ENCODE results near the gene GNG14. TPM values are rescaled to one million over a fixed set of nuclear protein-coding genes. Genes with fewer than 3 reads are reported as not detected.
A peak's percentile ranks its signal among the peaks of the same experiment; 100 is the strongest.

GNG14 gene
- total and polyA plus RNA-seq, 2 of the 13 experiments (the other 11 are each of a cell fraction or from before 2014, with no cell fraction given), result not detected

GRCh38 chr19:12696366-12697335, 8.9 kb downstream of the GNG14 start, which contains the start of gene FBXW9 (continued):
- TF ChIP-seq YEATS4 (CRISPR knock-in tag; IDR thresholded peaks at IDR 0.05; ENCODE audit: borderline replicate concordance), result peak; percentile 65; the same call in 1 of the 2 replicates
- no peak for TF ChIP-seq ZNF660 (CRISPR knock-in tag; IDR thresholded peaks at IDR 0.05; ENCODE audit: borderline replicate concordance, low read depth)
- no peak for TF ChIP-seq ZNF816 (CRISPR knock-in tag; IDR thresholded peaks at IDR 0.05; ENCODE audit: borderline replicate concordance)
- TF ChIP-seq, protein P1, sequence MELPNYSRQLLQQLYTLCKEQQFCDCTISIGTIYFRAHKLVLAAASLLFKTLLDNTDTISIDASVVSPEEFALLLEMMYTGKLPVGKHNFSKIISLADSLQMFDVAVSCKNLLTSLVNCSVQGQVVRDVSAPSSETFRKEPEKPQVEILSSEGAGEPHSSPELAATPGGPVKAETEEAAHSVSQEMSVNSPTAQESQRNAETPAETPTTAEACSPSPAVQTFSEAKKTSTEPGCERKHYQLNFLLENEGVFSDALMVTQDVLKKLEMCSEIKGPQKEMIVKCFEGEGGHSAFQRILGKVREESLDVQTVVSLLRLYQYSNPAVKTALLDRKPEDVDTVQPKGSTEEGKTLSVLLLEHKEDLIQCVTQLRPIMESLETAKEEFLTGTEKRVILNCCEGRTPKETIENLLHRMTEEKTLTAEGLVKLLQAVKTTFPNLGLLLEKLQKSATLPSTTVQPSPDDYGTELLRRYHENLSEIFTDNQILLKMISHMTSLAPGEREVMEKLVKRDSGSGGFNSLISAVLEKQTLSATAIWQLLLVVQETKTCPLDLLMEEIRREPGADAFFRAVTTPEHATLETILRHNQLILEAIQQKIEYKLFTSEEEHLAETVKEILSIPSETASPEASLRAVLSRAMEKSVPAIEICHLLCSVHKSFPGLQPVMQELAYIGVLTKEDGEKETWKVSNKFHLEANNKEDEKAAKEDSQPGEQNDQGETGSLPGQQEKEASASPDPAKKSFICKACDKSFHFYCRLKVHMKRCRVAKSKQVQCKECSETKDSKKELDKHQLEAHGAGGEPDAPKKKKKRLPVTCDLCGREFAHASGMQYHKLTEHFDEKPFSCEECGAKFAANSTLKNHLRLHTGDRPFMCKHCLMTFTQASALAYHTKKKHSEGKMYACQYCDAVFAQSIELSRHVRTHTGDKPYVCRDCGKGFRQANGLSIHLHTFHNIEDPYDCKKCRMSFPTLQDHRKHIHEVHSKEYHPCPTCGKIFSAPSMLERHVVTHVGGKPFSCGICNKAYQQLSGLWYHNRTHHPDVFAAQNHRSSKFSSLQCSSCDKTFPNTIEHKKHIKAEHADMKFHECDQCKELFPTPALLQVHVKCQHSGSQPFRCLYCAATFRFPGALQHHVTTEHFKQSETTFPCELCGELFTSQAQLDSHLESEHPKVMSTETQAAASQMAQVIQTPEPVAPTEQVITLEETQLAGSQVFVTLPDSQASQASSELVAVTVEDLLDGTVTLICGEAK (IDR thresholded peaks at IDR 0.05), result peak; percentile 90
- TF ChIP-seq, protein P1 (CRISPR knock-in tag; IDR thresholded peaks at IDR 0.05), result peak; percentile 84
- no peak for TF ChIP-seq EP300 (IDR thresholded peaks at IDR 0.05; ENCODE audit: low read depth in 2 of 2, low read length in 2 of 2)
- TF ChIP-seq EP300 (CRISPR knock-in tag; IDR thresholded peaks at IDR 0.05; ENCODE audit: borderline replicate concordance), result no peak
- TF ChIP-seq MXD3 (CRISPR knock-in tag; IDR thresholded peaks at IDR 0.05), result no peak; the same call in 1 of the 2 replicates
- TF ChIP-seq HOXA5 (CRISPR knock-in tag; IDR thresholded peaks at IDR 0.05), result 0 out of 2 replicates have a peak, but pooled peaks have one; percentile 46
- no peak for TF ChIP-seq RARG (CRISPR knock-in tag; IDR thresholded peaks at IDR 0.05; ENCODE audit: low read depth)
- peak; percentile 97 for TF ChIP-seq POLR2G (IDR thresholded peaks at IDR 0.05; ENCODE audit: low read depth, low read length)
- no peak for TF ChIP-seq ZNF878 (CRISPR knock-in tag; IDR thresholded peaks at IDR 0.05)
- TF ChIP-seq GTF3A (CRISPR knock-in tag; conservative IDR thresholded peaks at IDR 0.05), result no peak
- TF ChIP-seq ZNF619 (CRISPR knock-in tag; IDR thresholded peaks at IDR 0.05), result no peak
- peak; percentile 79; the same call in 1 of the 2 replicates for TF ChIP-seq SMYD3 (CRISPR knock-in tag; IDR thresholded peaks at IDR 0.05)
- TF ChIP-seq CCAR2 (optimal IDR thresholded peaks at IDR 0.05; ENCODE audit: low read depth, low read length), result no peak
- TF ChIP-seq JUNB (CRISPR knock-in tag; IDR thresholded peaks at IDR 0.05; ENCODE audit: borderline replicate concordance), result no peak
